T-helper 2 cell treated with Interferon-gamma antibody and Interleukin-4, amounts not matched to agents 5 μg/mL and 100 μg/mL, for 36 hours (primary cell): ENCODE measurements around the gene REXO1.

Experiments used
- DNase-seq: peaks from one replicate; pipeline ENCODE4 v3.0.0; 2021; ENCODE audit warnings: low spot score
- H3K27ac Mint-ChIP-seq: one replicate; pipeline ENCODE4 v1.8.0; 2021; ENCODE audit warnings: mild to moderate bottlenecking, mixed read lengths
- H3K27me3 Mint-ChIP-seq: one replicate; pipeline ENCODE4 v1.8.0; 2021; ENCODE audit warnings: low read depth, mixed read lengths
- H3K36me3 Mint-ChIP-seq: one replicate; pipeline ENCODE4 v1.8.0; 2021; ENCODE audit warnings: low read depth, mixed read lengths
- H3K4me1 Mint-ChIP-seq: one replicate; pipeline ENCODE4 v1.8.0; 2021; ENCODE audit warnings: low read depth, mixed read lengths
- H3K4me3 Mint-ChIP-seq: one replicate; pipeline ENCODE4 v1.8.0; 2022; ENCODE audit warnings: mild to moderate bottlenecking, moderate library complexity, mixed read lengths
- H3K9me3 Mint-ChIP-seq: one replicate; pipeline ENCODE4 v1.8.0; 2021; ENCODE audit warnings: mixed read lengths

Gene REXO1

DNA sequence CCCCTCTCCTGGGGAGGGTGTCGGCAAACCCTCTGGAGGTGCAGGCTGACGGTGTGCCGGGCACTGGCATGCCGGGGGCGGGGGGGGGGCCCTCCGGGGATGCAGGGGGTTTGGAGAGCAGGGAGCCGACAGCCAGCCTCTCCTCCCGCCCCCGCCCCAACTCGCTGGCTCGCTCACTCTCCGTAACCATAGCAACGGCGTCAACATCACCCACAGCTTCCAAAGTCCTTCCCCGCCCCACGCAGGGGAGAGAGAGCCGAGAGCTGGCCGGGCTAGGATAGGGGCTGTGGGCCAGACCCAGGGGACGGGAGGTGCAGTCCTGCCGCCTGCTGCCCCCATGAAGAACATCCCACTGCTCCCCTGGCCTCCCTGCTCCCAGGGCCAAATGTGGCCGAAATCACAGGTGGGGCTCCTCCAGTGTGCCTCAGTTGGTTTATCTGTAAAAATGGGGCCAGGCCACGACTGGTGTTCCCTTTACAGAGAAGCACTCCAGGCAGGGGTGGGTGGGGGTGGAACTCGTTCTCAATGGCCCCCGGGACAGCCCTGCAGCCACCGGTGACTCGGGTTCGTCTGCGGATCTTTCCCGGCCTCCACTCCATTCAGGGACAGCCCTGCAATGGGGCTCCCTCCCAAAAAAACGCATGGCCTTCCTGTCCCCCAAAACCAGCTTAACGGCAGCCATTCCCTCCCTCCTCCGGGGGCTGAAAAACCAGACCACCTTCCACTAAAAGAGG, 11.9 kb upstream of the REXO1 start:
- Mint-ChIP-seq H3K36me3 (peaks cover 2% of the 10 kb centered on the region), H3K4me1 (peaks cover 11% of the 10 kb centered on the region)

DNA sequence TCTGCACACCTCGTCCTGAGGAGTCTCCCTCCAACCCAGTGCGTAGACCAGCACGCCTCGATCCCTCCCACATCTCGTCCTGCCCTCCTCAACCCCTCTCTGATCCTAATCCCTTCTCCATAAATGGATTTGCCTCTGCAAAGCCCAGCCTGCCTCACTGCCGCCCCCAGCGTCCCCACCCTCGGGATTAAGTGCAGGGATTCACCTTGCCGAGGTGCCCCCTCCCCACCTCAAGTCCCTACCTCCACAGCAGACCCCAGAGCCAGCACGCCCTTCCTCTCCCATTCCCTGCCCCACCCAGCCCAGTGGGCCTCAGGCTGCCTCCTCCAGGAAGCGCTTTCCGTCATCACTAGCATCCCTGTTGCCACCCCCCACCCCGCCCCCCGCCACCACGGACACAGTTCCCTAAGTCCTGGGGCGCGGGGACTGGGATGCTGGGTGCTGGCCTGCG, 11.1 kb upstream of the REXO1 start:
- H3K36me3 Mint-ChIP-seq, result peaks cover 2% of the 10 kb centered on the region
- H3K4me1 Mint-ChIP-seq, result peaks cover 18% of the 10 kb centered on the region
- no peak for DNase-seq
- H3K27me3 Mint-ChIP-seq, result no peaks in the 10 kb centered on the region
- H3K27ac Mint-ChIP-seq, result peak overlapping the region; percentile 72
- peak overlapping the region; percentile 43 for H3K4me3 Mint-ChIP-seq
- H3K9me3 Mint-ChIP-seq, result no peaks in the 10 kb centered on the region

More for the DNA sequence above, 11.9 kb upstream of the REXO1 start:
- no peak overlapping the region for H3K4me3 Mint-ChIP-seq
- DNase-seq, result no peak
- H3K9me3 Mint-ChIP-seq, result no peaks in the 10 kb centered on the region
- no peaks in the 10 kb centered on the region for H3K27me3 Mint-ChIP-seq
- no peak overlapping the region for H3K27ac Mint-ChIP-seq

DNA sequence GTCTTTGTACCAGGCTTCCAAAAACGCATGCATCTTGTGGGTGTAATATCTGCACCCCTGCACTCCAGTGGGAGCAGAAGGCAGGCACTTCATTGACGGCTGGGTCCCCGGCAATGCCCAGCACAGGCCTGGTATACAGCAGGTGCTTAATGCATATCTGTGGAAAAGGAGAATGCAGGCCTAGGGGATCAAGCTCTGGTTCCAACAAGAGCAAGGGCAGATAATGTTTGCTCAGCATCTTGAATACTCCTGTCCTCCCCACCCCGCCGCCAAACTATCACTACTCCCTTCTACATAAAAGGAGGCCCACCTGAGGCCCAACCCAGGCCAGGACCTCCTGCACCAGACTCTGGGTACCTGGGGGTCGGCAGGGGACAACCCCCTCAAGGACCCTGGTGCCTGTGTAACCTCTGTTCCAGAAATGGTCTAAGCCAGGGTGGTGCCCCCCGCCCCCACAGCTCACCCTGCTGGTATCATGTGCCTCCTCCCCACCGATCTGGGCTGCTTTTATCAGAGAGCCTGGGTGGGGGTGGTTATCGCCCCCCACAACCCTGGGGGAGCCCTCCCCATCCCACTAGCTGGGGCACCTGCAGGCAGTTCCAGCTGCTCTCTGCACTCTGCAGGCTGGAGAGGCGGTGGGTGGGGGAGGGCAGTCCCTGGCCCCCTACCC, 10.3 kb upstream of the REXO1 start:
- peak overlapping the region; percentile 12 for H3K4me3 Mint-ChIP-seq
- H3K36me3 Mint-ChIP-seq, result peaks cover 2% of the 10 kb centered on the region
- no peaks in the 10 kb centered on the region for H3K27me3 Mint-ChIP-seq
- DNase-seq, result no peak
- peak overlapping the region; percentile 63 for H3K27ac Mint-ChIP-seq
- no peaks in the 10 kb centered on the region for H3K9me3 Mint-ChIP-seq
- peaks cover 18% of the 10 kb centered on the region for H3K4me1 Mint-ChIP-seq

DNA sequence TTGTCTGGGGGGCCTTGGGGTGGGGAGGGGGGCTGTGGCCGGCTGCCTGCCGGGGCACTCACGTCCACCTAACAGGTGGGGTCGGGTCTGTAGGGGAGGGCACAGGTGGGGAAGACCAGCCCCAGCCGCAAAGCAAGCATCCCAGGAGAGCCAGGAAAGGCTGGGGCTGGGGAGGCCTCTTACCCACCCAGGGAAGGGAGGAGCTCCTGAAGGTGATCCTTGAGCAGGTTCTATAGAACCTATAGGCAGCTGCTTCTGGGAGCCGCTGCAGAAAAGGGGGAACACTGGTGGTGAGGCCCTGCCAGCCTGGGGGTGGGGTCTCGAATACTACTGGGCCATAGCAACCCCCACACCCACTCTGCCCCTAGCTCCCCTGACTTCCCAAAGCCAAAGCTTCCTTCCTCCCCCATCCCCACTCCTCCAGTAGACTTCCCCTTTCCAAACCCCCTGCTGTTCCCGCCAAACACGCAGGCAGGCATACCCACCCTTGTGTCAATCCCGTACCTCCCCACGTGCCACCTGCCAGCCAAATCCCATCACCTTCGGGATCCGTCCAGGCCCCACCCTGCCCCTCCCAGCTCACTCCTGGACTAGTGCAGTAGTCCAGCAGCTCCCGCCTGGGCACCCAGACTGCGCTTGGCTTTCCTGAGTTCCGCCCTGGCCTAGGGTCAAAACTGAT, 9.5 kb upstream of the REXO1 start:
- H3K36me3 Mint-ChIP-seq, result peaks cover 6% of the 10 kb centered on the region

DNA sequence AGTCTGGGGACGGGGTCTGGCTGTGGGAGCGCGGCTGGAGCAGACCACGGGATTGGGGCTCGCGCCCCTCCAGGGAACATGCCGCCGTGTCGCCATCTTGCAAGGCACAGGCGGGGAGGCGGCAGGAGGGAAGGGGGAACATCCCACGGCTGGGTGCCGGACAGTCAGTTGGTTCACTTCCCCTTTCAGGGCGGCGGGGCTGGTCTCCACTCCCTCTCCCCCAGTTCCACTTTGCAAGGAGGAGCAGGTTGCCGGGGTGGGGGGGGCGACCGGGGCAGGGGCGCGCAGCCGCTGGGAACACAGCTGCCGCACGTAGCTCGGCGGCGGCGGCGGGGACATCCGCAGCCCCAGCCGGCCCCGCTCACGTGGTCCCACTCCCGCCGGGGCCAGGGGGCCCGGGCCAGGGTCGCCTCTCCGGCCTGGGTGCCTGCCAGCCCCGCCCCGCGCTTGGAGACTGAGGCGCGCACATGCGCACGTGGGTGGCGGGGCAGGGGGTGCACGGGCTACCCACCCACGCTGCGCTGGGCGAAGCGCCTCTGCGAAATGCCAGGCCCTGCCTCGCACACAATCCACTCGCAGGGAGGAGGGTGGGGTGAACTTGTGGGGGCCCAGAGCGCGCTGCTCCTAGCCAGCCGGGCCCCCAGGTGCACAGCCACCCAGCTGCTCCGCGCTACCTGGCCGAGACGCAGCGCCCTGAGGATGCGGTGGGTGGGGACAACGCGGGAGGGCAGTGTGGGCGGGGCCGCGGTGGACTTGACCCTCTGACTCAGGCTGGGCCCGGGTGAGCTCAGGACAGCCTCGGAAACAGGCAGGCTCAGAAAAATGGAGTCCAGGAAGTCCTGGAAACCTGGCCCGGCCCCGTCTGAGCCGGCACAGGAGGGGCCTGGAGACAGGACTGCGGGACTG, 8.7 kb upstream of the REXO1 start:
- peaks cover 6% of the 10 kb centered on the region for H3K36me3 Mint-ChIP-seq
- H3K4me3 Mint-ChIP-seq, result peak overlapping the region; percentile 84
- H3K9me3 Mint-ChIP-seq, result no peaks in the 10 kb centered on the region
- peak; percentile 67 for DNase-seq
- peaks cover 25% of the 10 kb centered on the region for H3K4me1 Mint-ChIP-seq
- no peaks in the 10 kb centered on the region for H3K27me3 Mint-ChIP-seq
- peak overlapping the region; percentile 92 for H3K27ac Mint-ChIP-seq

More for the DNA sequence above, 9.5 kb upstream of the REXO1 start:
- no peaks in the 10 kb centered on the region for H3K9me3 Mint-ChIP-seq
- H3K27ac Mint-ChIP-seq, result peak overlapping the region; percentile 65
- H3K4me3 Mint-ChIP-seq, result peak overlapping the region; percentile 40
- no peak for DNase-seq
- H3K4me1 Mint-ChIP-seq, result peaks cover 25% of the 10 kb centered on the region
- H3K27me3 Mint-ChIP-seq, result no peaks in the 10 kb centered on the region

DNA sequence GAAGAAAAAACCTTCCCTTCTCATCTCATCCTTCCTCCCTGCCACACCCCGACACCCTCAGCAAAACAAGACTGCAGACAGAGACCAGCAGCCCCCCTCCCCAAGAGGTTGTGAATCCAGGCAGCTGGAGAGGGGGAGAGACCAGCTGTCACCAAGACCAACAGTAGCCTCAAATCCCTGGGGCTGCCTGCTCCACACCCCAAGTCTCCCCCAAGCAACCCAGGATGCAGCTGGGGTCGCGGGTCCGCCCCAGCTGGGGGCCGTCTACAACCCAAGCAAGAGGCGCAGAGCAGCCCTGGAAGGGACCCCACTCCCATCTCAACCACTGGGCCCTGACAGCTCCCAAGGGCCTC, 8.0 kb upstream of the REXO1 start:
- peak overlapping the region; percentile 84 for H3K4me3 Mint-ChIP-seq
- no peak for DNase-seq
- H3K27ac Mint-ChIP-seq, result peak overlapping the region; percentile 92
- no peaks in the 10 kb centered on the region for H3K27me3 Mint-ChIP-seq
- peaks cover 21% of the 10 kb centered on the region for H3K4me1 Mint-ChIP-seq
- peaks cover 6% of the 10 kb centered on the region for H3K36me3 Mint-ChIP-seq
- no peaks in the 10 kb centered on the region for H3K9me3 Mint-ChIP-seq

DNA sequence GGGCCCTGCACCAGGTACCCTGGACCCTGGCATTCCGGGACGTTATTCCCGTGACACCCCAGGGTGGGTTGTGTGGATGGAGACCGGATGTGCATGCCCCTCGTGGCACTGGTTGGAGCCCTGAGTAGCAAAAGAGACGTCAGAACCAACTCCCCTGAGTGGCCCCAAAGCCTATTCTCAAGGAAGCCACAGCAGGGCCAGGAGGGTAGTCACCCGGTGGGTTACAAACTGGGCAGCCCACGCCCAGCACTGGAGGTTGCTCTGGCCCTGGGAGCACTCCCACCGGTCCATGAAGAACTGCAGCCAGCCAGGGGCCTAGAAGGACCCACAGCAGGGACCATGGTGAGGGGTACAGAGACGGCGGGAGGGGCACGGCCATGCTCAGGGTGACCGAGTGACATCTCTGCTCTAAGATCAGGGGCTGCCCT, 7.6 kb upstream of the REXO1 start:
- Mint-ChIP-seq H3K4me3 (peak overlapping the region; percentile 84), H3K9me3 (no peaks in the 10 kb centered on the region), H3K27ac (peak overlapping the region; percentile 92), H3K36me3 (peaks cover 7% of the 10 kb centered on the region), H3K27me3 (no peaks in the 10 kb centered on the region), H3K4me1 (peaks cover 20% of the 10 kb centered on the region)
- DNase-seq, result peak; percentile 45

DNA sequence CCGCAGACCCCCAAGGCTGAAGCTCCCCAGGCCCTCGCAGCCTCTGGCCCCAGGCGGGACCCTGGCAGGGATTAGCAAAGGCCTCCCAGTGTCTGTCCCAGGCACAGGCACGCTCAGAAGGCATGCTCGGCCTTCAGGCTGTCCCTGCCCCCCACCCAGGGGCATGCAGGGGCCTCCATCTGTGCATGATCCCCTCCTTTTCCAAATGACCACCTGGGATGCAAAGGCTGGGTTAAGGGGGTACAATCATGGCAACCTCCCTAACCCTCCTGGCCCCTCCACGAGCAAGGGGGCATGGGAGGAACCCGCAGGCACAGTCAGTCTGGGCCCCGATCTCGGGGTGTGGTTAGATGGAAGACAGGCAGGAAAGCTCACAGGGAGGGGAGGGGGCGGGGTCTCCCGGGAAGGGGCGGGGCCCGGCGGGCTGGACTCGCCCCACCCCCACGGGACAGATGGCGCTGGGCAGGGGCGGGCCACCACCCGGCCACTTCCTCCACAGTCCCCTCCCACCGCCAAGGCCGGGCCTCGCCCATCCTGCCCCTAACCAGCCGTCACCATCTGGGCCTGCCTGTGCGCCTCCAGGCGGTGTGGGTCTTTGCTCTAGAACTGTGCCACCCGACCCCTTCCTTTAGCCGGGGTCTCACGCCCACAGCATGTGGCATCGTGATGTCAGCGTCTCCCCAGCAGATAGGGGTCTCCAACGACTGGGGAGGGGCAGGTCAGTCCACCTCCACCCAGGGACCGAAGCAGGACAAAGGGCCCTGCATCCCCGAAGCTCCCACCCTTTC, 7.0 kb upstream of the REXO1 start:
- DNase-seq, result peak; percentile 90
- Mint-ChIP-seq H3K9me3 (no peaks in the 10 kb centered on the region), H3K4me3 (peak overlapping the region; percentile 84), H3K27ac (peak overlapping the region; percentile 92), H3K27me3 (no peaks in the 10 kb centered on the region), H3K36me3 (peaks cover 8% of the 10 kb centered on the region), H3K4me1 (peaks cover 20% of the 10 kb centered on the region)

DNA sequence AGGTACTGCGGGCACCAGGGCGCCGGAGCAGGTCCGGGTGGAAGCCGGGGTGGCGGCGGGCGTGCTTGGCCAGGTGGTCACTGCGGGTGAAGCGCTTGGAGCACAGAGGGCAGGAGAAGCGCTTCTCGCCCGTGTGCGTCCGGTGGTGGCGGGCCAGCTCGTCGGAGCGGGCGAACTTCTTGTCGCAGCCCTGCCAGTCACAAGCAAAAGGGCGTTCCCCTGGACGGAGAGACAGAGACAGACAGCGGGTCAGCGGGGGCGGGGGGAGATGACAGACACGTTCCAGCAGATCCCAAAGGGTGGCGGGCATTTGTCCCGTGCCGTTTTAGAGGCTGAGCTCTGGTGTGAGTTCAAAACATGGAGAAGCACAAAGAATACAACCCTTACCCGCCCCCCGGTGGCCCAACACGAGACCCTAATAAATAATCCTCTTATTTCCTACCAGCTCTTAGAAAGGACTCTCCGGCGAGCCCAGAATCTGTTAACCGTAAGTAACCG, 6.3 kb upstream of the REXO1 start:
- DNase-seq, result no peak
- no peaks in the 10 kb centered on the region for H3K27me3 Mint-ChIP-seq
- peaks cover 8% of the 10 kb centered on the region for H3K36me3 Mint-ChIP-seq
- H3K9me3 Mint-ChIP-seq, result no peaks in the 10 kb centered on the region
- peak overlapping the region; percentile 92 for H3K27ac Mint-ChIP-seq
- peak overlapping the region; percentile 83 for H3K4me3 Mint-ChIP-seq
- peaks cover 24% of the 10 kb centered on the region for H3K4me1 Mint-ChIP-seq

DNA sequence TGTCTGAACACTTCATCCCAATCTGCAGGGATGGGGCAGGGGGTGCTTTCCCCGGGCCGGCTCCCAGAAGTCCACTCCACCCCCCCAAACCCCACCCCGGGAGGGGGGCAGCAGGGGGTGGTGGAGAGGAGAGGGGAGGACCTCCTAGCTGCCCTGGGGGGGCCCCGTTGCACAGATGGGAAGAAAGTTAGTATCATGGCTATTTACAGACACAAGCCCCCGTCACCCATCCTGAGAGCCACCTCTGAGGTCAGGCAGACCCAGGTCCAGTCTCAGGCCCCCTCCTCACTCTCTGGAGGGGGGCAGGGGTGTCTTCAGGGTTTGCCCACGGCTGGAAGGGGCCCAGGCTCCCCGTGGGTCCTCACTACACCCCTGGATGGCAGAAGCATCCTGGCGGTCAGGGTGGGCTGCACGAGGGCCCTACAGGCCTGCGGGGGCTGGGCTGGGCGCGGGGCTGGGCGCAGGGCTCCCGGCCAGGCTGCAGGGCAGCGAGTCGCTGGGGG, 5.8 kb upstream of the REXO1 start:
- DNase-seq, result no peak
- peaks cover 22% of the 10 kb centered on the region for H3K4me1 Mint-ChIP-seq
- no peak overlapping the region for H3K4me3 Mint-ChIP-seq
- no peak overlapping the region for H3K27ac Mint-ChIP-seq
- H3K9me3 Mint-ChIP-seq, result no peaks in the 10 kb centered on the region
- peaks cover 7% of the 10 kb centered on the region for H3K36me3 Mint-ChIP-seq
- no peaks in the 10 kb centered on the region for H3K27me3 Mint-ChIP-seq

DNA sequence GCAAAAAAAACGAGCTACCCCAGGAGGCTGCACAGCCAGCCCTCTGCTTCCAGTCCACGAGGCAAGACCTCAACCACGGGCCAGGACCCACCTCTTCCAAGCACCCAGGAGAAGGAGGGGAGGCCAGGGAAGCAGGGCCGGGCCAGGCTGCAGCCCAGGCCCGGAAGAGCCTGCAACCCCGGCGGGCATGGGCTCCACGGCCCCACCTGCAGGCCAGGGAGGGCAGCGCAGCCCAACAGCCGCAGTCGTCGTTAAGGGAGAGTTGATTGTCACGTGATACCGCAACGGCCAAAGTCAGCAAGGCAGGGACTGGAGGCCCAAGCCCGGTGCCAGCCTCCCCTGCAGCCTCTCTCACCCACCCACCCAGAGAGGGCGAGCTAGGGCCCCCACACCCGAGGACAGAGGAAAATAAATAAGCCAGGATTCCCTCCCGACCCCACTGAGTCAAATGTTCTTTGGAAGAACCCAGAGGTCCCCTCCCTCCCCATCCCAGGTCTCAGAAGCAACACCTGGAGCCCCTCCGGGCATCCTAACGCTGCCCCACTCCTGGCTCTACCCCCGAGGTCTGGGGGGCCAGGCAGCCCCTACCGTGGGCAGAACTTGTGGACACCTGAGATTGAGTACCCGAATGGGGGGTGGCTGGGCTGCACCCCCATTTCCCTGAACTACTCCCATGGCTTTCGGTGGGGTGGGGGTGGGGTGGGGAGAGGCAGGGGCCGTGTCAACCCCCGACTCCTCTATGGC, 5.2 kb upstream of the REXO1 start:
- Mint-ChIP-seq H3K27me3 (no peaks in the 10 kb centered on the region), H3K9me3 (no peaks in the 10 kb centered on the region), H3K36me3 (peaks cover 6% of the 10 kb centered on the region), H3K4me3 (peak overlapping the region; percentile 77), H3K4me1 (peaks cover 26% of the 10 kb centered on the region), H3K27ac (peak overlapping the region; percentile 96)
- DNase-seq, result peak; percentile 84

DNA sequence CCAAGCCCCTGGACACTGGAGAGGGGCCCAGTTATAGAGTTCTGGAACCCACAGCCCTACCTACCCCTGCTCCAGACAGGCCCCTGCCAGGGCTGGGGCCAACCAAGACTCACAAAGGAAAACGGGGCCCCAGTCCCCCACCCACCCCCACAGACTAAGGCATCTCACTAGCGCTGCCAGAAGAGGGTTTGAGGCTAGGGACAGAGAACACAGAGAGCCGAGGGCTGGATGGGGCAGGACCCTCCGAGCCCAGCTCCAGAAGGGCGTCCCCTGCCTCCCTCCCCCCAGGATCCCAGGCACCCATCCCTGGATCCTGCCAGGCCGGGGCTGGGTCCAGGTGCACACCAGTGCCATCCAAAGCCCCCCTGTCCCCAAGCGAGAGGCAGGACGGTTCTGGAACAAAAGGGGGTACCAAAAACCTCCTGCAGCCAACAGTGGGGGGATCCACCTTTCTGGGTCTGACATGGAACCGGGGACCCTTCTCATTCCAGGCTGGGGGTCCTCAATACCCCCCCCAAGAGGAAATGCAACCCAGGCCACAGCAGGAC, 4.4 kb upstream of the REXO1 start:
- no peak for DNase-seq
- Mint-ChIP-seq H3K27me3 (no peaks in the 10 kb centered on the region), H3K36me3 (peaks cover 6% of the 10 kb centered on the region), H3K27ac (no peak overlapping the region), H3K9me3 (no peaks in the 10 kb centered on the region), H3K4me3 (peak overlapping the region; percentile 77), H3K4me1 (peaks cover 26% of the 10 kb centered on the region)
